NOMO-1 (cell line): Measurements from ENCODE around the gene ACAN.

Experiments used
- DNase-seq, 2 experiments: peaks; one replicate each; lab custom pipeline; 2025; ENCODE audit not compliant: unreplicated experiment in 2 of 2; lab: John Stamatoyannopoulos, UW

ACAN gene

DNA sequence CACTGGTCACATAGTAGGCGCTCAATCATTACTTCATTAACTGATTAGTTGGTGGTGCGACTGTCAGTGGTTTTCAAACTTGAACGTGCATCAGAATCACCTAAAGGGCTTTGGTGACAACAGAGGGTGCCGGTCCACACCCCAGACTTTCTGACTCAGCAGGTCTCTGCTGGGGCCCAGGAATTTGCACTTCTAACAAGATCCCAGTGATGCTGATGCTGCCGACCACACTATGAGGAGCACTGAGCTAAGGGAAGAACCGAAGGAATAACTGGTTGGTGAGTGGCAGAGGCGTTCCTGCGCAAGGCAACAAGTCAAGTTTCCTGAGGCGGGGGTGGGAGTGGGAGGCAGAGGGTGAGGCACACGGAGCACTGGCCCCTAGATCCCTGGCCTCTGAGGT, 73.3 kb downstream of the ACAN start:
- no peak for DNase-seq

DNA sequence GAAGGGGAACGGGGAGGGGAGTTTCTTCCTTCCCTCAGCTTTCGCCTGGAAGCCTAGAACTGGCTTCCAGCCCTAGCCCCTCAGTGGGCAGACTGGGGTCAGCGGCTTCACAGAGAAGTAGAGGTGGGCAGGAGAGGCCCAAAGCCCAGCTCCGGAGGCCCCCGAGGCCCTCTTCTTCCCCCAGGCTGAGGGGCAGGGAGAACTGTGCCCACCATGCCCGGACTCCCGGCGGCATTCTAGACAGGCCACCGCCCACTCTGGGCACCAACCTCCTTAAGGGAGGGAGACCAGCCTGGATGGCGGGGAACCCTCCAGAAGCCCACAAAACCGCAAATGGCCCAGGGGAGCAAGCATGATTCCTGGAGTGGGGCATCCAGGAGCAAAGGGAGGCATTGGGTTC, 74.2 kb downstream of the ACAN start:
- no peak for DNase-seq

DNA sequence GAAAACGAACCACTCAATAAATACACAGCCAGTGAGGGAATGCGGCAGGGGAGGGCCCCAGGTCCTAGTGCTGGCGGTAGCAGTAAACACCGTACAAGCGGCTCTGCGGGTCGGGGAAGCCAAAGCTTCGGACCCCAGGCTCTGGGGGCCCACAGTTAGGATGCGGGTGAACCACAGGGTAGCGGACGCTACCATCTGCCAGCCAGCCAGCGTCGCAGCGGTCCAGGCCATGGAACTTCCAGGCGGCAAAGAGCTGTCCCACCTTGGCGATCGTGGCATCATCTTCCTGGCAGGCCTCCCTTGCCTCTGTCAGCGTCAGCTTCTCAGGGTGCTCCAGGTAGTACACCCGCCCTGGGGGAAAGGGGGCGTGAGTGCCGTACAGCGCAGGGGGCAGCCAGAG, 74.7 kb downstream of the ACAN start:
- no peak for DNase-seq

DNA sequence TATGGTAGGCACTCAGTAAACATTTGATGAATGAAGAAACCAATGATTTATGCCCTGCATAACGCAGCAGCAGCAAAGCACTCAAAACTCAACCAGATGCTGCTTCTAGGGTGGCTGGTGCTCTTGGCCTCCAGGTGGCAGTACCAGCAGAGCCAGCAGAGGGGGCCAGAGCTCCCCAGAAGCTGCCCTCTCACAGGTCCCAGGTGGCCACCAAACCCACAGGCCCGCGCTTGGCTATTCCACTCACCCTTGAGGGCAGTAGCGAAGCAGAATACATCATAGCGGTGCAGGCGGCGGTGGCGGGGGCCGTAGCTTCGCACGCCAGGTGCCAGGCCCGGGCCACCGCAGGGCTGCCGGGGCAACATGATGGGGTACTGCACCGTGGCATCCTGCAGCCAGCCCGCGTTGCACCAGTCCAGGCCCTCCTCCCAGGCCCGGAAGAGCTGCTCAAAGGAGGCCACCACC, 75.5 kb downstream of the ACAN start:
- DNase-seq = peak in 1 of 2 experiments; percentile 9

DNA sequence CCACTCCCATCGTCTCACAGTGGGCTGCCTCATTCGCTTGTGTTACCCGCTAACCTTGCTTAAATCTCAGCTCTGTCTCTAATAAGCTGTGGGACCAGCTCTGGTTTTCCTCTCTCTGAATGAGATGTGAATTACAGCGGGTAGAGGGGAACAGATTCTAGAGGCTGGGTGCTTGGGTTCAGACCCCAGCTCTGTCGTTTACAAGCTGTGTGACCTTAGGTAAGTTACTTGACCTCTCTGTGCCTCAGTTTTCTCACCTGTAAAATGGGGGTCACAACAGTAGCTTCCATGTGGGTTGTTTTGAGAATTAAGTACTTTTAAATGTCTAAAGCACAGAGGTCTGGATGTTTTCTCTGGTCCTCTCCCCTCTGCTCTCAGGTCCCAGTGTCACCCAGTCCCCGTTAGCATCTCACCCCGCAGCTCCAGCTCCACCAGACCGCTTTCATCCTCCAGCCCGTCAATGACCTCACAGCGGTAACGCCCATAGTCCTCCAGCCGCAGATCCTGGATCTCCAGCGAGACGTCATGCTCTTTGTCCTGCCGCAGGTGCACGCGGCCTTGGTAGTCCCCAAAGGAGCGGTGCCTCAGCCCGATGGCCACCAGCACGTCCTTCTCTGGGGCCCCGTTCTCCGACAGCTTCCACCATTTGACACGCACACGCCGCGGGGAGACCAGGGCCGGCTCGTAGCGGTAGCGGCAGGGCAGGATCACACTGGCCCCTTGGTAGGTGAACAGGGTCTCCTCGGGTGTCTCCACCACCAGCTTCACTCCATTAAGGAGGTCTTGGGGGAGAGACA, 77.9 kb downstream of the ACAN start:
- DNase-seq = no peak

DNA sequence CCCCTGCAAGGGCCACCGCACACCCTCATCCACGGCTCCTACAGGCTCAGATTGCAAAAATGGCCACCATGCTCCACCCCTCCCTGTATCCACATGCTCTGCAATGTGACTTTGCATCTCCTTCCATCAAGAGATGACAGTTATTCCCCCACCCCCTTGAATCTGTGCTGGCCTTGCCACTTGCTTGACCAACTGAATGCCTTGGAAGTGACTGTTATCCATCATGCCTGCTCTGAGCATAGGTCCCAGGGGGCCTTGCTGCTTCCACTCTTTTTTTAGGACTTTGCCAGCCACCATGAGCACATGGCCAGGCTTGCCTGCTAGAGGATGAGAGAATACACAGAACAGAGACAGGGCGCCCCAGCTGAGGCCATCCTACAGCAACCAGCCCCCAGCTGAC, 78.5 kb downstream of the ACAN start:
- no peak for DNase-seq

DNA sequence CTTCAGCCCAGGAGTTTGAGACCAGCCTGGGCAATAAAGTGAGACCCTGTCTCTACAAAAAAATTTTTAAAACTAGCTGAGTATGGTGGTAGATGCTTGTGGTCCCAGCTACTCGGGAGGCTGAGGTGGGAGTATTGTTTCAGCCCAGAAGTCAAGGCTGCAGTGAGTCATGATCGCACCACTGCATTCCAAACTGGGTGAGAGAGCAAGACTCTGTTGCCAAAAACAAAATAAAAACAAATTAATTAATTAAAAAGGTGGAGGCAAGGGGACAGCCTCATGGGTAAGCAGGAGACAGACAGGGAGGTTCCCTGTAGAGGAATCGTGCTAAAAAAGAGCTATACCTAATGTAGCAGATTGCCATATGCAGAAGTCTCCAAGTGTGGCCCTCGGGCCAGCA, 79.5 kb downstream of the ACAN start:
- no peak for DNase-seq

DNA sequence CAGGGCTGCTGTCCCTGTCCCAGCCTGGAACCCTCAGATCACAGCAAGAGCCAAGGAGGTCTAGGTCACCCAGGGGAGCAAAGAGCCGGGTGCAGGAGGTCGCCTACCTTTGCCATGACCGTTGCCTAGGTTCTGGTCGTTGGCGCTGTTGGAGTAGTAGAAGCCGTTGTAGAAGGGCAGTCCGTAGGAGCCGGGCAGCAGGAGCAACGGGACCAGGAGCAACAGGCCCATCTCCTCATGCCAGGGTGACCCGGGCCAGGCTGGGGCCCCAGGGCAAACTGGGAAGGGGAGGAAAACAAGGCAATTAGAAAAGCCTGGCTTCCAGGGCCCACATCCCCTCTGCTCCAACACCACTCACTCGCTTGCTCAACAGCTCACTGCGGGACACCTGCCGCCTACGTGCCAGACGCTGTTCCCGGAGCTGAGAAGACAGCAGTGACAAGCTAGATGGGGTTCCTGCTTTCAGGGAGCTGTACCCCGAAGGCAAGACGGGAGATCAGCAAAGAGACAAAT, 83.9 kb downstream of the ACAN start:
- DNase-seq = no peak

DNA sequence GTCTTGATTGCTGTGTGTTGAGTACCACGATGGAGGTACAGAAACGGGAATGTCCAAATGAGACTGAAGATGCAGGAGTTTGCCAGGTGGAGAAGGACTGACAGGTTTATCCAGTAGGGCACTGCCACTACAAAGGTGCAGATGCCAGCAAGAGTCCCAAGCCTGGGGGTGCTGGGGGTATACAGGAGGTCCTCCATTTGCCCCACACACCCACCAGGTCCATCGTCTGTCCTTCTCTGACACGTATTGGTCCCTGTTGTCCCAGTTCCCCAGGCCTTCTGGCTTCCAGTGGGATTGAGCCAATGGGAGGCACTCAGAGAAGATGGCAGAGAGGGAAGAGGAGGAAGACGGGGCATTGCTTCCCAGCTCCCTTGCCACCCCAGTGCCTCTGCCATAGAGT, 85.5 kb downstream of the ACAN start:
- DNase-seq = no peak

DNA sequence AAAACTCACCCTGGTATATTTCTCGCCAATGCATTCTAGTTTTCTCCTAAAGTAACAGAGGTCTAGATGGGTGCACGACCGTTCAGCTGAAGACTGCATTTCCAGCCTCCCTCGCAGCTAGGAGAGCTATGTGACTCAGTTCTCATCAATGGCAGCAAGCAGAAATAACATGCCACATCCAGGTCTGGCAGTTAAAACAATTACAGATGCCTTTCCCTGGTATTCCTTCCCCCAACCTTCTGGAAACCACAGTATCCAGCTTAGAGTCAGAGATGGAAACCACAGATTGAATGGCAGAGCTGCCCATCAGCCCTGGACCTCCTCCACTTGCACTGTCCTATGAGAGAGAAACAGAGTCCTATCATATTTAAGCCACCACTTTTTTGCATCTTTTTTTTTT, 87.3 kb downstream of the ACAN start:
- no peak for DNase-seq

DNA sequence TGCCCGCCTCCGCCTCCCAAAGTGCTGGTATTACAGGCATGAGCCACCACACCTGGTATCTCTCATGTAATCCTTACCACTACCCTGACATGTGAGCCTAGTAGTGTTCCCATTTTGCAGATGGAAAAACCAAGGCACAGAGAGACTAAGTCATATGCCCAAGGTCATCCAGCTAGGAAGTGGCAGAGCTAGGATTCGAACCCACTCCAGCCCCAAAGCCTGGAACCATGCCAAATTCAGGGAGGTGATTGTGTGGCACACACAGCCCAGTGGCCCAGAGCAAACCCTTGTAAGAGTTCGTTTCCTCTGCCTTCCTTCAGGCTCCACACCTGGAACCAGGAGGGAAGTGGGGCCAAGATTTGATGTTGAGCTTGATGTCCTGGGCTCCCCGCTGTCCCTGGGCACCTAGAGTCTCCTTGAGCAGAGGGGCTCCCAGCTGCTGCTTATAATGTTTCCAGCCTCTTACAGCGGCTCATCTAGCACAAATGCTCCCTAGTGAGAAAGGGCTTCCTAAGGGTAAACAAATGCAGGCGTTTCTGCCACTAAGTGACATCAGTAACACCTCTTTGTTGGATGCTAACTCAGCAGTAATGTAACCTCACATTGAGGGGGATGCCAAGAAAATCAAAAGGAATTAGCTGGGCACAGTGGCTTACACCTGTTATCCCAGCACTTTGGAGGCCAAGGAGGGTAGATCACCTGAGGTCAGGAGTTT, 88.5 kb downstream of the ACAN start:
- DNase-seq = no peak

DNA sequence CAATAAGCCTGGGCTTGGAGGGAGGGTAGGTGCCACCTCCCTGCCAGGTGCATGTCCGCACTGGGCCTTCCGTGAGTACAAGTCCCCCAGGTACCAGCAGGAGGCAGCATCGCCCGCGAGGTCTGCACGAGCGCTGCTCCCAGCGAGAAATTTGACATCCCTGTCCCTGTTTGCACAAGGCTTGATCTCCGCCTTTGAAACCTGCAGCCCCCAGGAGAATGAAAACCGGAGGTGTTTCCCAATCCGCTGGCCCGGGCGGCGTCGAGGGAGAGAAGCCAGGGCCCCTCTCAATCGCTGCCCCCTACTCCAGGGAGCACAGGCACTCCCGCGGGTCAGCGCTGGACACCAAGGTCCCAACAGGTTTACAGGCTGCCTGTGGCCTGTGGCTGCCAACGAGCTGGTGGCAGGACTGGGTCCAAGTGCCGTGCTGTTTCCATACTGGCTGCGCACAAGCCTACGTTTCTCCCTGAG, 91.1 kb downstream of the ACAN start:
- peak; percentile 25 to 52 for DNase-seq

DNA sequence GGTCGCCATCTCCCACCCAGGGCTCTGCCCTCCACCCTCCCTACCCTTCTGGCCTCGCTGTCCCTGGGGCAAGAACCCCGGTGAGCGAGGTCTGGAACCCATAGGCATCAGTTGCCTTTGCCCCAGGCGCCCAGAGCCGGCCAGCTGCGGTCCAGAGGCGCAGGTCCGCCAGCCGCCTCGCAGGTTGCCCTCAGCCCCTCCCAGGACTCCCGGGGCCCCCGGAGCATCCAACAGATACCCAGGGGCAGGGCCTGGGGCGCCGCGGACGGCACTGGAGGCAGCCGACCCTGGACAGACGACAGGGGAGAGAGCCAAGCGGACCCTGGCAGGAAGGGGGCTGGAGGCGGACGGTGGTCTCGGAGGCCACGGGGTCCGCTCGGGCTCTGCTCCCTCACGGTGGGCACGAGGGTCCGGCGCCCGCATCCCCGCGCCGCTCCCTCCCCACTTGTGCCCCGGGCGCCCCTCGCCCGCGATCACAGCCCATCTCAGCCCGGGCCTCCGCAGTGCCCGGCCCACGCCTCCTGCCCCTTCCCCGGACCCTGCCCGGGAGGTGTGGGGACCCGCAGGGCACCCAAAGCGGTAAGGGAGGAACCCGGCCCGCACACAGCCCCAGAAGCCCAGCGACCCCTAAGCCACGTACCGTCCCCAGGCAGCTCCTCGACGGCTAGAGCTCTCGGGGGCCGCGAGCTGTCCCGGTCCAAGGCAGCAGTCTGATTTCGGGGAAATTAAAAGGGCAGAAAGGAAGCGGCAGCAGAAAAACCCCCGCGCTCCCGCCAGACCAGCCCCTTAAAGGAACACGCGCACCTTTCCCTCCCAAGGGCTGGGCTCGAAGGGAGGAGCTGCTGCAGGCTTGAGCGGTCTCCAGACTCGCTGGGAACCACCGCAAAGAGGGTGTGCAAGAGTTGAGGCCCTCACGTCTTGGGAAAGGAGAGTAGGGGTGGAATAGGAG, 91.9 kb downstream of the ACAN start, which contains the start of gene HAPLN3:
TSS of gene HAPLN3 (minus strand) at position 726 of the 949 bp plus-strand sequence. CDS start 8,246 bp downstream, outside the sequence.
- peak; percentile 20 to 26 for DNase-seq

DNA sequence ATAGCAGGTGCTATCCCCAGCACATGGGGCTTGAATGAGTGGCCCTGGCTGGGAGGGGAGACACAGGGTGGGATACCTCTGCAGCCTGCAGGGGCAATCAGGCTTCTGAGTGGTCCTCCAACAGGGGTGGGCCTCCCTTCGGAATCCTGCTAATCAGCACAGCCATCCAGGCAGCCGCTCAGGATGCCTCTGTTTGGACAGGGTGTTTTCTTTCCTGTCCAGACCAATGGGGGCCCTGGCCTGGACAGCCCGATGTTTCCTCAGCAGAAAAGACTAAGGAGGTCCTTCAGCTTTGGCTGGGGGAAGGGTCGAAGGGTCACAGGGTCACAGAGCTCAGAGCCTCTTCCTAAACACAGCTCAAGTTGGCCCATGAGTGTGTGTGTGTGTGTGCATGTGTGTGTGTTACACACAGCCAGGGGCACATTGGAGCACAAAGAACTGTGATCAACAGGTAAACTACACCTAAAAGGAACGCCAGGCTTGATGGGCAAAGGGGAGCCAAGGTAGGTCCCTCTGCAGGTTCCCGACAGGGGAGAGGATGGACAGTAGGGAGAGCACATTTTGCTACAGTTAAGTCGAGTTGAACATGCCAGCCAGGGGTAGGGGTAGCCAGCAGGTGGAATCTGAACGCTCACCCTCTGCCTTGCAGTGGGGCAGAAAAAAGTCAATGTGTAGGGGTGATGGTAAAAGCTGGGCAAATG, 93.2 kb downstream of the ACAN start:
- DNase-seq = no peak

DNA sequence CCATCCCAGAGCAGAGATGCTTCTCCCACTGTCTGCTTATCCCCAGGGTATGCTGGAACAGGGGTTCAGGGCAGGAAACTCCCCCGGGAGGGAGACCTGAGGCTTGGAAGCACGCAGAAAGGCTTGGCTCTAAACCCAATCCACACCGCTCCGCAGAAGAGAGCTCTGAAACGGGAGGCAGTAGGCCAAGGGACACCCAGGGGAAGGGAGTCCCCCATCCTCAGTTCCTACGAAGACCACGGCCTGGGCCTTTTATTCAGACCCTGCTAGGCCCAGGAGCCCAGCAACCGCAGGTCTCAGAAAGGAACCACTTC, 93.9 kb downstream of the ACAN start:
- no peak for DNase-seq

DNA sequence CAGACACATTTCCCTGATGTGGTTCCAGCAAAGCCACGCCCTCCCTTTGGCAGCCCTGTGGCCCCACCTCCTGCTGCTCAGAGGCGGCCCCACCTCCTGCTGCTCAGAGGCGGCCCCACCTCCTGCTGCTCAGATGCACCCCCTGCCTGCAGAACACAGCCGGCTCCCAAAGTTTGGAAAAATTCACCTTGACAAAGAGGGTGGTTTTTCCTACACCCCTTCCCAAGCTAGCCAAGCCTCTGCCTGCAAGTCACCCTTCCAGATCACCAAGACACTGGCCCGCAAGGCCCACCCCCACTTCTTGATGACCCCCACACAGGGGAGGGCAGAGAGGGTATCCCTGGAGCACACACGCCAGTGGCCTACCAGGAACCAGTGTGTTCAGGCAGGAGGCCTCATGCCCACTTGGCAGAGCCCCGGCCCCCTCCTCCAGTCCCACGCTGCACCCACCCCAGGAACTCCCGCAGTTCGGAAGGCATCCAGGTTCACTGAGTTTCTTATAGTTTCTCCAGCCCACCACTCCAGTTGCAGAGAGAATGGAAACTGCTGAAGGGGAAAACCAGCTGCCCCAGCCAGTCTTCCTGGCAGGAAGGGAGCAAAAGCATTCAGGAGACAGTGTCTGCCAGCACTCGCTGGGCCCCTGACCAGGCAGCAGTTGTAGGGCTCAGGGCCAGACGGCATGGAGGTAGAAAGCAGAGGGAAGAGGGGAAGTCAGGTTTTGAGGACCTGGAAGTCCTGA, 94.4 kb downstream of the ACAN start:
- peak; percentile 58 to 63 for DNase-seq

DNA sequence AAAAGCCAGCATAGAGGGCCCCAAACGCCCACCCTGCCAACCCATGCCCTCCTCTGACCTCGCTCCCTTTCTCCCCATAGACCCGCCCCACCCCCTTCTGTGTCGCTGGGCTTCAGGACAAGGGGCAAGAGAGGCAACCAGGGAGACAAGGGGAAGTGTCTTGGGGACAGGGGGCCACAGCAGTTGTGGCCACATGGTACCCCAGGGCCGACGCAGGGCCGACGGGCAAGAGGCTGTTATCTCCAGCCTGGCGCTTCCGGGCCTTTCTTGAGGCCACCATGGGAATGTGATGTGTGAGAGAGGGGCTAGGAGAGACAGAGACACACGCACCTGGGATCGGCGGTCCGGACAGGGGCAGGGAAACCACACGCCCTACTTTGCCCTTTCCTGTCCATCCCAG, 95.5 kb downstream of the ACAN start:
- no peak for DNase-seq

DNA sequence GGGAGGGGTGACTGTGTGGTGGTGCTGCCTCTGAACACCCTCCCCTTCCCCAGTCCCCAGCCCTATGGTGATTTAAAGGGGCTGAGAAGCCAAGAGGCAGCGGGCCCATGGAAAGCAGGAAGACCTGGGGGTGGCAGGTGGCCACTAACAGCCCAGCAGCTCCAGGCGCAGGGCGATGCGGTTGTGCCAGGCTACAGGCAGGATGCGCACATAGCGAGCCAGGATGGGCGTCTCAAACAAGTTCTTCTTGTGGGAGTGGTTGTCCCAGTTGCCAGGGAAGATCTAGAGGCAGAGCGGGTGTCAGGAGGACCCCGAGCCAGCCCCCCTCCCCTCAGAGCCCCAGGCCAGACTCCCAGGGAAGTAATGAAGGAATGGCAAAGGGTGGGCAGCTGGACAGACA, 96.0 kb downstream of the ACAN start:
- DNase-seq = no peak

DNA sequence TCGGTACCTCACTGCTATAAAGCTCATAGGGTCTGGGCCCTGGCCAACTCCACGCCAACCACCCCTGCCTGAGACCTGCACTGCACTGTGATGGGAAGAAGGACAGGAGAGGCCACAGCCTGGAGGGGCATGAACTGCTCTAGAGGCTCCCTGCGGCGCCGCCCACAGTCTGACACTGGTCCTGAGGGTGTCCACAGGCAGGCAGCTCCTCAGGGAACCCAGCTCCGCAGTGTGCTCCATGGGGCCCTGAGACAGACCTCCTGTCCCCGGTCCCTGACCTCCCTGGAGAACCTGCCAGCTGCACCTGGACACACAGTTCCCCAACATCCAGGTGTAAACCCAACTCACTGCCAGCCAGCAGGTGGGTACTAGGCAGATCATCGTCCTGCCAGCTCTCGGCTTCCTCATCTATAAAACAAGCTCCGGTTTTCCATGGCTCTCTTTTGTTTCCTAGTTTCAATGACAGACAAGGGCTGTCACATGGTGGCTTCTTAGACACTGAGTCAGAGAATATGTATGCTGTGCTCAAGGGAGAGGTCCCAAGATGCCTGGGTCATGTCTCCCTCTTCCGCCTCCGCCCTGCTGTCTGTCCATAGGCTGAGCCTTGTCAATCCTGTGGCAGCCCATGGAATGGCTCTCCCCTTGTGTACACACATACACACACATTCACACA, 97.2 kb downstream of the ACAN start:
- no peak for DNase-seq
